ENCODE measurements around the gene ALMS1. TPM values are rescaled to one million over a fixed set of nuclear protein-coding genes. Genes with fewer than 3 reads are reported as not detected.
"Not testable (repeated sequence)": the region's sequence is repeated elsewhere in the genome, so short reads cannot be mapped to it uniquely, and the experiment has no call there.

ALMS1 gene
- total RNA-seq, 1 donor from 2014 or later: 11.6 TPM

GRCh38 chr2:73489053-73489452 is 103.4 kb downstream of the ALMS1 start:
- intact Hi-C loops (cut with DNase I): no loop called here
- DNase-seq (ENCODE audit: low spot score): no peak

- intact Hi-C loops (cut with DNase I): no loop called here
- no peak for DNase-seq (ENCODE audit: low spot score)
These were observed 108.4 kb downstream of the ALMS1 start for GRCh38 chr2:73494031-73494430.

- no peak for DNase-seq (ENCODE audit: low spot score)
- intact Hi-C loops (cut with DNase I): no loop called here
These were observed 118.4 kb downstream of the ALMS1 start for GRCh38 chr2:73503992-73504570.

GRCh38 chr2:73504850-73505249 is 119.2 kb downstream of the ALMS1 start:
- intact Hi-C loops (cut with DNase I); DNase-seq (ENCODE audit: low spot score): not testable (repeated sequence)

GRCh38 chr2:73510470-73510869 is 124.8 kb downstream of the ALMS1 start:
- intact Hi-C loops (cut with DNase I); DNase-seq (ENCODE audit: low spot score): not testable (repeated sequence)

GRCh38 chr2:73516033-73516432 is 130.4 kb downstream of the ALMS1 start:
- no peak for DNase-seq (ENCODE audit: low spot score)

GRCh38 chr2:73528688-73529087 is 143.1 kb downstream of the ALMS1 start:
- intact Hi-C loops (cut with DNase I): no loop called here
- no peak for DNase-seq (ENCODE audit: low spot score)

More at GRCh38 chr2:73516033-73516432, 130.4 kb downstream of the ALMS1 start:
- intact Hi-C loops (cut with DNase I): no loop called here

GRCh38 chr2:73530773-73531172 is 145.1 kb downstream of the ALMS1 start:
- intact Hi-C loops (cut with DNase I); DNase-seq (ENCODE audit: low spot score): not testable (repeated sequence)

GRCh38 chr2:73532381-73532780 is 146.7 kb downstream of the ALMS1 start:
- intact Hi-C loops (cut with DNase I): no loop called here
- DNase-seq (ENCODE audit: low spot score): no peak

GRCh38 chr2:73536133-73536840 is 150.7 kb downstream of the ALMS1 start:
- intact Hi-C loops (cut with DNase I): no loop called here
- DNase-seq (ENCODE audit: low spot score): no peak

- DNase-seq (ENCODE audit: low spot score); intact Hi-C loops (cut with DNase I): not testable (repeated sequence)
These were observed 175.2 kb downstream of the ALMS1 start for GRCh38 chr2:73560875-73561274.

GRCh38 chr2:73561422-73561821 is 175.8 kb downstream of the ALMS1 start:
- intact Hi-C loops (cut with DNase I): no loop called here
- DNase-seq (ENCODE audit: low spot score): no peak

- intact Hi-C loops (cut with DNase I): no loop called here
- DNase-seq (ENCODE audit: low spot score): no peak
These were observed 179.3 kb downstream of the ALMS1 start for GRCh38 chr2:73564986-73565385.

- no peak for DNase-seq (ENCODE audit: low spot score)
- intact Hi-C loops (cut with DNase I): no loop called here
These were observed 180.7 kb downstream of the ALMS1 start for GRCh38 chr2:73566288-73566878.

- intact Hi-C loops (cut with DNase I): no loop called here
- no peak for DNase-seq (ENCODE audit: low spot score)
These were observed 189.6 kb downstream of the ALMS1 start for GRCh38 chr2:73575261-73575660.

- no peak for DNase-seq (ENCODE audit: low spot score)
- intact Hi-C loops (cut with DNase I): no loop called here
These were observed 196.7 kb downstream of the ALMS1 start for GRCh38 chr2:73582364-73582763.

- DNase-seq (ENCODE audit: low spot score): no peak
- intact Hi-C loops (cut with DNase I): no loop called here
These were observed 202.5 kb downstream of the ALMS1 start for GRCh38 chr2:73588177-73588576.

GRCh38 chr2:73593680-73594079 is 208.0 kb downstream of the ALMS1 start:
- DNase-seq (ENCODE audit: low spot score): no peak

GRCh38 chr2:73594251-73594650 is 208.6 kb downstream of the ALMS1 start:
- intact Hi-C loops (cut with DNase I): no loop called here
- no peak for DNase-seq (ENCODE audit: low spot score)

More at GRCh38 chr2:73593680-73594079, 208.0 kb downstream of the ALMS1 start:
- intact Hi-C loops (cut with DNase I): no loop called here

- no peak for DNase-seq (ENCODE audit: low spot score)
- intact Hi-C loops (cut with DNase I): no loop called here
These were observed 216.1 kb downstream of the ALMS1 start for GRCh38 chr2:73601780-73602179.

- DNase-seq (ENCODE audit: low spot score); intact Hi-C loops (cut with DNase I): not testable (repeated sequence)
These were observed 217.5 kb downstream of the ALMS1 start for GRCh38 chr2:73603099-73603588.

Data from cardiac septum (tissue), 1 donor.